Measurements from ENCODE around the gene OR1J2. TPM values are rescaled to one million over a fixed set of nuclear protein-coding genes. Genes with fewer than 3 reads are reported as not detected.

OR1J2 gene
- total and polyA plus RNA-seq, 2 of the 4 experiments (the other 2 are of a cell fraction): not detected

DNA sequence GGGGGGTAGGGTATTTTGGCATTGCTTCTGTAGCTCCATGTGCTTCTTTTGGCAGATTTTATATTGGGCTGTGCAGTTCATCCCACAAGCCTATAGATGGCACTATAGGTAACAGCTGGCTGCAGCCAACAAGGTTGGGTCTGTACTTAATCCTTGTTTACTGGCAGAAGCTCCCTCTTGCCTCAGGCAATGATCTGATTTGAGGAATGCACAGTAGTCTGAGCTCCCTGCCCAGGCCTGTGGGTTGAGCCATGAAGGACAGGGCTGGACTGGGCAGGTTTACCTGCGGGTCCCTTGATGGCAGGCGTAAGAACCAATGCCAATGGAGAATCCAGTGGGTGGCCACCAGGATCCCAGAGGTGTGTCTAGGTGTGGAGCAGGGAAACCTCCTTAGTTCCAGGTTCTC, 11.7 kb upstream of the OR1J2 start:
- Histone ChIP-seq H4K5ac (ENCODE audit: low read depth, low read length) (no peak overlapping the region), H2BK20ac (ENCODE audit: low read depth, low read length) (no peak overlapping the region), H3K27ac (ENCODE audit: insufficient read depth, low read length) (no peak overlapping the region), H3K79me1 (ENCODE audit: low read depth in 1 of 2, low read length in 2 of 2) (no peaks in the 10 kb centered on the region), H3K27me3 (ENCODE audit: control insufficient read depth, insufficient read depth, low read length) (peaks cover 9% of the 10 kb centered on the region; the same call in 1 of the 2 replicates), H3K4ac (ENCODE audit: low read depth, low read length) (no peak overlapping the region), H3K56ac (ENCODE audit: extremely low read depth, insufficient read depth, low read length) (no peak overlapping the region), H3K9ac (ENCODE audit: low read depth, low read length) (no peak overlapping the region), H4K91ac (ENCODE audit: insufficient read depth, low read depth, low read length) (no peak overlapping the region), H4K20me1 (ENCODE audit: insufficient read depth, low read length) (no peaks in the 10 kb centered on the region), H3K4me1 (ENCODE audit: control insufficient read depth, insufficient read depth, low read length) (no peaks in the 10 kb centered on the region), H4K8ac (ENCODE audit: low read depth in 2 of 2, low read length in 2 of 2) (no peak overlapping the region), H3K4me2 (ENCODE audit: low read depth, low read length) (no peak overlapping the region), H3K36me3 (ENCODE audit: control insufficient read depth, insufficient read depth, low read length) (no peaks in the 10 kb centered on the region), H3K14ac (replicated peaks; ENCODE audit: low read depth, low read length) (no peak overlapping the region), H3K9me1 (ENCODE audit: insufficient read depth, low read length) (no peaks in the 10 kb centered on the region), H2BK15ac (ENCODE audit: low read depth, low read length) (no peak overlapping the region), H2AK9ac (replicated peaks; ENCODE audit: low read depth, low read length, poor library complexity) (no peak overlapping the region), H2AFZ (replicated peaks; ENCODE audit: low read length, poor library complexity) (peak overlapping the region; percentile 79), H3K18ac (ENCODE audit: low read depth, low read length) (no peak overlapping the region), H2BK120ac (ENCODE audit: low read depth, low read length) (0 out of 2 replicates have a peak overlapping the region, but pooled peaks have one; percentile 14), H2AK5ac (ENCODE audit: low read depth, low read length) (no peak overlapping the region), H3K9me3 (ENCODE audit: control insufficient read depth, insufficient read depth, low read length) (no peaks in the 10 kb centered on the region), H3K23ac (ENCODE audit: low read depth, low read length) (no peak overlapping the region), H3K4me3 (ENCODE audit: insufficient read depth, low read depth, low read length) (no peak overlapping the region), H2BK5ac (ENCODE audit: low read depth, low read length, poor library complexity, severe bottlenecking) (no peak overlapping the region)
- dilution Hi-C loops (cut with HindIII; ENCODE audit: low sequenced_read_pairs, unreplicated experiment) (no loop called here), in situ Hi-C loops (cut with MboI; ENCODE audit: low sequenced_read_pairs) (no loop called here), intact Hi-C loops (cut with micrococcal nuclease) (loop anchor here (1.0 kb wide), 1 partner anchor 311 kb away; no protein-coding TSS in a partner anchor)
- POLR2A ChIA-PET (ENCODE audit: unreplicated experiment): no interaction called here
- no CpG with 5 or more reads among the region's 2 CpGs for WGBS, 2 experiments (ENCODE audit: extremely low coverage in 2 of 2, insufficient read length in 1 of 2)
- peak; percentile 43 for DNase-seq
- peak; percentile 94 for ATAC-seq (ENCODE audit: low read depth)
- no TSS peak for BruUV-seq (replicated peaks)
- TF ChIP-seq RCOR1 (IDR thresholded peaks at IDR 0.05; ENCODE audit: insufficient replicate concordance, low read length) (no peak), RFX5 (IDR thresholded peaks at IDR 0.05; ENCODE audit: low read depth, low read length) (no peak), SMC3 (IDR thresholded peaks at IDR 0.05; ENCODE audit: low read depth, low read length) (peak; percentile 25; the same call in 1 of the 2 replicates), MXI1 (IDR thresholded peaks at IDR 0.05; ENCODE audit: borderline replicate concordance, low read depth, low read length) (no peak), POLR2A (IDR thresholded peaks at IDR 0.05; ENCODE audit: low read depth, low read length) (no peak), CHD1 (IDR thresholded peaks at IDR 0.05; ENCODE audit: low read depth, low read length) (no peak), MAZ (IDR thresholded peaks at IDR 0.05; ENCODE audit: borderline replicate concordance, low read depth, low read length) (no peak), RAD21 (IDR thresholded peaks at IDR 0.05; ENCODE audit: low read length) (peak; percentile 51), CEBPB (IDR thresholded peaks at IDR 0.05; ENCODE audit: low read depth, low read length) (no peak), MAFK (IDR thresholded peaks at IDR 0.05; ENCODE audit: low read depth, low read length) (no peak), BHLHE40 (IDR thresholded peaks at IDR 0.05; ENCODE audit: low read depth, low read length) (no peak), NFE2L2 (IDR thresholded peaks at IDR 0.05; ENCODE audit: low read depth, low read length) (no peak), FOS (IDR thresholded peaks at IDR 0.05; ENCODE audit: low read depth, low read length) (no peak)
- TF ChIP-seq, protein P1, sequence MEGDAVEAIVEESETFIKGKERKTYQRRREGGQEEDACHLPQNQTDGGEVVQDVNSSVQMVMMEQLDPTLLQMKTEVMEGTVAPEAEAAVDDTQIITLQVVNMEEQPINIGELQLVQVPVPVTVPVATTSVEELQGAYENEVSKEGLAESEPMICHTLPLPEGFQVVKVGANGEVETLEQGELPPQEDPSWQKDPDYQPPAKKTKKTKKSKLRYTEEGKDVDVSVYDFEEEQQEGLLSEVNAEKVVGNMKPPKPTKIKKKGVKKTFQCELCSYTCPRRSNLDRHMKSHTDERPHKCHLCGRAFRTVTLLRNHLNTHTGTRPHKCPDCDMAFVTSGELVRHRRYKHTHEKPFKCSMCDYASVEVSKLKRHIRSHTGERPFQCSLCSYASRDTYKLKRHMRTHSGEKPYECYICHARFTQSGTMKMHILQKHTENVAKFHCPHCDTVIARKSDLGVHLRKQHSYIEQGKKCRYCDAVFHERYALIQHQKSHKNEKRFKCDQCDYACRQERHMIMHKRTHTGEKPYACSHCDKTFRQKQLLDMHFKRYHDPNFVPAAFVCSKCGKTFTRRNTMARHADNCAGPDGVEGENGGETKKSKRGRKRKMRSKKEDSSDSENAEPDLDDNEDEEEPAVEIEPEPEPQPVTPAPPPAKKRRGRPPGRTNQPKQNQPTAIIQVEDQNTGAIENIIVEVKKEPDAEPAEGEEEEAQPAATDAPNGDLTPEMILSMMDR (conservative IDR thresholded peaks at IDR 0.05; ENCODE audit: low read depth, low read length): peak; percentile 68
- TF ChIP-seq, protein P2, sequence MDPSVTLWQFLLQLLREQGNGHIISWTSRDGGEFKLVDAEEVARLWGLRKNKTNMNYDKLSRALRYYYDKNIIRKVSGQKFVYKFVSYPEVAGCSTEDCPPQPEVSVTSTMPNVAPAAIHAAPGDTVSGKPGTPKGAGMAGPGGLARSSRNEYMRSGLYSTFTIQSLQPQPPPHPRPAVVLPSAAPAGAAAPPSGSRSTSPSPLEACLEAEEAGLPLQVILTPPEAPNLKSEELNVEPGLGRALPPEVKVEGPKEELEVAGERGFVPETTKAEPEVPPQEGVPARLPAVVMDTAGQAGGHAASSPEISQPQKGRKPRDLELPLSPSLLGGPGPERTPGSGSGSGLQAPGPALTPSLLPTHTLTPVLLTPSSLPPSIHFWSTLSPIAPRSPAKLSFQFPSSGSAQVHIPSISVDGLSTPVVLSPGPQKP (IDR thresholded peaks at IDR 0.05; ENCODE audit: borderline replicate concordance, low read depth, low read length): no peak
- CTCF ChIA-PET: interaction anchor here (0.5 to 1.8 kb wide), 17 partner anchors 12 to 350 kb away, joined by 3 to 10 read pairs (median 3); partner anchors contain the start of gene OR1J2

Data from IMR-90 (cell line).